HepG2 (cell line): ENCODE data around the gene SRCIN1. TPM values are rescaled to one million over a fixed set of nuclear protein-coding genes. Genes with fewer than 3 reads are reported as not detected.

ENCODE experiments used
- ARHGAP35 ChIP-seq: sonication (generic); formaldehyde crosslinking; IDR thresholded peaks from 2 replicates; pipeline ENCODE4 v1.9.0; 2022; ENCODE audit warnings: mild to moderate bottlenecking, inconsistent platforms, moderate library complexity, missing genetic modification reagents, borderline replicate concordance
- CCDC6 ChIP-seq: sonication (generic); formaldehyde crosslinking; IDR thresholded peaks from 2 replicates; pipeline ENCODE4 v1.8.1; 2022; ENCODE audit warnings: mild to moderate bottlenecking, missing genetic modification reagents, moderate library complexity
- ESRRA ChIP-seq: sonication (generic); formaldehyde crosslinking; IDR thresholded peaks from 2 replicates; pipeline ENCODE4 v1.5.1; 2020; ENCODE audit warnings: mild to moderate bottlenecking, low read depth, missing genetic modification reagents
- ETV5 ChIP-seq: IDR thresholded peaks from 2 replicates; pipeline ENCODE4 v1.6.1; 2018; ENCODE audit warnings: missing biosample characterization, missing genetic modification reagents, inconsistent platforms, borderline replicate concordance
- EZH2 ChIP-seq: conservative IDR thresholded peaks from 2 replicates; pipeline ENCODE4 v1.6.1; 2012; ENCODE audit warnings: mild to moderate bottlenecking, low read depth, low read length, moderate library complexity
- GATAD1 ChIP-seq: IDR thresholded peaks from 2 replicates; pipeline ENCODE4 v1.6.1; 2016; ENCODE audit warnings: missing genetic modification reagents, missing compliant biosample characterization
- HNRNPH1 ChIP-seq: fragments of 200-400 bp; formaldehyde crosslinking; optimal IDR thresholded peaks from 2 replicates; pipeline ENCODE3; 2017; ENCODE audit warnings: mild to moderate bottlenecking, low read depth, low read length
- KDM4B ChIP-seq: sonication (generic); formaldehyde crosslinking; IDR thresholded peaks from 2 replicates; pipeline ENCODE4 v1.4.0; 2020; ENCODE audit warnings: missing genetic modification reagents
- MXI1 ChIP-seq: IDR thresholded peaks from 3 replicates; pipeline ENCODE4 v1.6.1; 2012; ENCODE audit warnings: low read depth, low read length, inconsistent platforms, borderline replicate concordance
- PAF1 ChIP-seq: IDR thresholded peaks from 2 replicates; pipeline ENCODE4 v1.6.1; 2016; ENCODE audit warnings: missing genetic modification reagents, missing compliant biosample characterization
- PRPF4 ChIP-seq: fragments of 200-400 bp; formaldehyde crosslinking; IDR thresholded peaks from 2 replicates; pipeline ENCODE4 v1.6.1; 2016; ENCODE audit warnings: low read length, low read depth; ENCODE audit not compliant: poor library complexity, severe bottlenecking
- SIN3A ChIP-seq: IDR thresholded peaks from 2 replicates; pipeline ENCODE4 v1.6.1; 2011; ENCODE audit warnings: low read depth, mild to moderate bottlenecking, control low read depth, low read length, borderline replicate concordance
- SMYD3 ChIP-seq: sonication (generic); formaldehyde crosslinking; IDR thresholded peaks from 2 replicates; pipeline ENCODE4 v1.8.1; 2023; ENCODE audit warnings: mild to moderate bottlenecking, missing genetic modification reagents
- SP5 ChIP-seq: IDR thresholded peaks from 2 replicates; pipeline ENCODE4 v1.6.1; 2016; ENCODE audit warnings: low read depth, borderline replicate concordance
- SSRP1 ChIP-seq: IDR thresholded peaks from 2 replicates; pipeline ENCODE4 v1.6.1; 2016; ENCODE audit warnings: control low read depth
- TBP ChIP-seq: sonication (generic); formaldehyde crosslinking; IDR thresholded peaks from 2 replicates; pipeline ENCODE4 v1.5.0; 2020; ENCODE audit warnings: missing genetic modification reagents
- XRCC5 ChIP-seq: fragments of 200-400 bp; formaldehyde crosslinking; optimal IDR thresholded peaks from 2 replicates; pipeline ENCODE3; 2017; ENCODE audit warnings: mild to moderate bottlenecking, low read length
- ZKSCAN5 ChIP-seq: sonication (generic); formaldehyde crosslinking; IDR thresholded peaks from 2 replicates; pipeline ENCODE4 v1.5.1; 2020; ENCODE audit warnings: mild to moderate bottlenecking, missing genetic modification reagents
- ZNF12 ChIP-seq: sonication (generic); formaldehyde crosslinking; IDR thresholded peaks from 2 replicates; pipeline ENCODE4 v1.5.0; 2020; ENCODE audit warnings: missing genetic modification reagents
- ZNF260 ChIP-seq: sonication (generic); formaldehyde crosslinking; IDR thresholded peaks from 2 replicates; pipeline ENCODE4 v1.4.0; 2020; ENCODE audit warnings: missing genetic modification reagents, low read depth, mild to moderate bottlenecking, borderline replicate concordance
- ZNF34 ChIP-seq: sonication (generic); formaldehyde crosslinking; IDR thresholded peaks from 2 replicates; pipeline ENCODE4 v1.4.0; 2020; ENCODE audit warnings: mild to moderate bottlenecking, missing genetic modification reagents, borderline replicate concordance
- ZNF343 ChIP-seq: sonication (generic); formaldehyde crosslinking; IDR thresholded peaks from 2 replicates; pipeline ENCODE4 v1.4.0; 2020; ENCODE audit warnings: mild to moderate bottlenecking, missing genetic modification reagents
- ZNF446 ChIP-seq: sonication (generic); formaldehyde crosslinking; IDR thresholded peaks from 2 replicates; pipeline ENCODE4 v1.5.0; 2020; ENCODE audit warnings: mild to moderate bottlenecking, missing genetic modification reagents
- ZNF460 ChIP-seq: sonication (generic); formaldehyde crosslinking; IDR thresholded peaks from 2 replicates; pipeline ENCODE4 v1.5.1; 2020; ENCODE audit warnings: missing genetic modification reagents, mild to moderate bottlenecking, borderline replicate concordance
- ZNF501 ChIP-seq: sonication (generic); formaldehyde crosslinking; IDR thresholded peaks from 2 replicates; pipeline ENCODE4 v1.5.1; 2020; ENCODE audit warnings: mild to moderate bottlenecking, moderate library complexity, missing genetic modification reagents
- ZNF530 ChIP-seq: sonication (generic); formaldehyde crosslinking; IDR thresholded peaks from 2 replicates; pipeline ENCODE4 v1.5.0; 2020; ENCODE audit warnings: low read depth, mild to moderate bottlenecking, missing genetic modification reagents
- ZNF570 ChIP-seq: sonication (generic); formaldehyde crosslinking; IDR thresholded peaks from 2 replicates; pipeline ENCODE4 v1.4.0; 2020; ENCODE audit warnings: mild to moderate bottlenecking, missing genetic modification reagents, borderline replicate concordance
- ZNF605 ChIP-seq: sonication (generic); formaldehyde crosslinking; IDR thresholded peaks from 2 replicates; pipeline ENCODE4 v1.8.0; 2022; ENCODE audit warnings: mild to moderate bottlenecking, missing genetic modification reagents
- ZNF709 ChIP-seq: sonication (generic); formaldehyde crosslinking; IDR thresholded peaks from 2 replicates; pipeline ENCODE4 v1.5.0; 2020; ENCODE audit warnings: mild to moderate bottlenecking, missing genetic modification reagents
- polyA plus RNA-seq, 8 experiments: library from polyadenylated mRNA; depleted of rRNA in 3 of 8; stranded (reverse) in 7 of 8; unstranded in 1 of 8; fragments of >200 nt; fragmentation: Illumina TruSeq in 4 of 8; extraction: Trizol in 4 of 8; gene quantifications; 2 replicates each; pipeline versions ENCODE4 v1.2.1 to v1.2.3, GENCODE V29; 2011 to 2016; ENCODE audit warnings: low read depth in 4 of 8, missing spikeins in 1 of 8, mixed read lengths in 1 of 8; ENCODE audit not compliant: insufficient read depth in 1 of 8
- total RNA-seq, 5 experiments: library from RNA; depleted of rRNA; stranded (reverse); fragments of >200 nt; fragmentation: Illumina TruSeq; extraction: Trizol; gene quantifications; 2 replicates each; pipeline ENCODE4 v1.2.3, GENCODE V29; 2016; ENCODE audit warnings: low read depth in 1 of 5
- TF ChIP-seq, protein P1 (sequence below): IDR thresholded peaks from 2 replicates; pipeline ENCODE4 v1.6.1; 2016
- TF ChIP-seq, protein P2 (sequence below): sonication (generic); formaldehyde crosslinking; IDR thresholded peaks from 2 replicates; pipeline ENCODE4 v1.8.0; 2022; ENCODE audit warnings: missing genetic modification reagents, mild to moderate bottlenecking, inconsistent platforms, borderline replicate concordance

SRCIN1 gene
- total and polyA plus RNA-seq, 2 of the 13 experiments (the other 11 are each of a cell fraction or from before 2014, with no cell fraction given), result 1.2 to 9.6 TPM

DNA sequence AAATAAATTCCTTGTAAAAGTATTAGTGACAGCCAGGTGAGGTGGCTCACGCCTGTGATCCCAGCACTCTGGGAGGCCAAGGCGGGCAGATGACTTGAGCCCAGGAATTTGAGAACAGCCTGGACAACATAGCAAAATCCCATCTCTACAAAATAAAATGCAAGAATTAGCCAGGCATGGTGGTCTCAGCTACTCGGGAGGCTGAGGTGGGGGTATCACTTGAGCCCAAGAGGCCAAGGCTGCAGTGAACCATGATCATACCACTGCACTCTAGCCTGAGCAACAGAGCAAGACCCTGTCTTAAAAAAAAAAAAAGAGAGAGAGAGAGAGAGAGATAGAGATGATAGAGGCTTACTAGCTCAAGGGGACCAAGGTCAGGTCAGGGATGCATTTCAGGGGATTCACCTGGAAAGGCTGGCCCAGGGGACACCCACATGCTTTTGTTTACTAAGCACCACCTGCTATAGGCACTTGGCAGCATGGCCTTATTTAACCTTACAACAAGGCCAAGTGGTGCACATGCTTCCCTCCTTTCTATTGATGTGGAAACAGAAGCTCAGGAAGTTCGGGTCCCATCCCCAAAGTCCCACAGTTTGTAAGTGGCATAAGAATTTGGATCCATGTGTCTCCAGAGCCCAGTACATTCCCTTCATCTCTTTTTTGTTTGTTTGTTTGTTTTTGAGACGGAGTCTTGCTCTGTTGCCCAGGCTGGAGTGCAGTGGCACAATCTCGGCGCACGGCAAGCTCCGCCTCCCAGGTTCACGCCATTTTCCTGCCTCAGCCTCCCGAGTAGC is 12.4 kb upstream of the SRCIN1 start (continued):
- TF ChIP-seq, protein P1, sequence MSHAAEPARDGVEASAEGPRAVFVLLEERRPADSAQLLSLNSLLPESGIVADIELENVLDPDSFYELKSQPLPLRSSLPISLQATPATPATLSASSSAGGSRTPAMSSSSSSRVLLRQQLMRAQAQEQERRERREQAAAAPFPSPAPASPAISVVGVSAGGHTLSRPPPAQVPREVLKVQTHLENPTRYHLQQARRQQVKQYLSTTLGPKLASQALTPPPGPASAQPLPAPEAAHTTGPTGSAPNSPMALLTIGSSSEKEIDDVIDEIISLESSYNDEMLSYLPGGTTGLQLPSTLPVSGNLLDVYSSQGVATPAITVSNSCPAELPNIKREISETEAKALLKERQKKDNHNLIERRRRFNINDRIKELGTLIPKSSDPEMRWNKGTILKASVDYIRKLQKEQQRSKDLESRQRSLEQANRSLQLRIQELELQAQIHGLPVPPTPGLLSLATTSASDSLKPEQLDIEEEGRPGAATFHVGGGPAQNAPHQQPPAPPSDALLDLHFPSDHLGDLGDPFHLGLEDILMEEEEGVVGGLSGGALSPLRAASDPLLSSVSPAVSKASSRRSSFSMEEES, result peak; percentile 86
- TF ChIP-seq ZNF709 (CRISPR knock-in tag), result no peak
- TF ChIP-seq ESRRA (CRISPR knock-in tag), result peak; percentile 88
- no peak for TF ChIP-seq PRPF4
- TF ChIP-seq ZNF446 (CRISPR knock-in tag), result no peak
- TF ChIP-seq ZNF530 (CRISPR knock-in tag), result no peak
- TF ChIP-seq ZNF34 (CRISPR knock-in tag), result no peak
- TF ChIP-seq ZNF343 (CRISPR knock-in tag), result no peak
- TF ChIP-seq ZNF12 (CRISPR knock-in tag), result no peak; the same call in 1 of the 2 replicates
- TF ChIP-seq ZNF460, result no peak
- TF ChIP-seq ZNF260 (CRISPR knock-in tag), result no peak
- peak; percentile 86 for TF ChIP-seq SMYD3 (CRISPR knock-in tag)
- TF ChIP-seq ZNF501 (CRISPR knock-in tag), result no peak
- TF ChIP-seq EZH2, result no peak
- TF ChIP-seq ARHGAP35 (CRISPR knock-in tag), result no peak
- no peak for TF ChIP-seq PAF1 (CRISPR knock-in tag)
- TF ChIP-seq SSRP1 (CRISPR knock-in tag), result no peak
- no peak for TF ChIP-seq MXI1
- TF ChIP-seq ZKSCAN5 (CRISPR knock-in tag), result no peak
- TF ChIP-seq, protein P2, sequence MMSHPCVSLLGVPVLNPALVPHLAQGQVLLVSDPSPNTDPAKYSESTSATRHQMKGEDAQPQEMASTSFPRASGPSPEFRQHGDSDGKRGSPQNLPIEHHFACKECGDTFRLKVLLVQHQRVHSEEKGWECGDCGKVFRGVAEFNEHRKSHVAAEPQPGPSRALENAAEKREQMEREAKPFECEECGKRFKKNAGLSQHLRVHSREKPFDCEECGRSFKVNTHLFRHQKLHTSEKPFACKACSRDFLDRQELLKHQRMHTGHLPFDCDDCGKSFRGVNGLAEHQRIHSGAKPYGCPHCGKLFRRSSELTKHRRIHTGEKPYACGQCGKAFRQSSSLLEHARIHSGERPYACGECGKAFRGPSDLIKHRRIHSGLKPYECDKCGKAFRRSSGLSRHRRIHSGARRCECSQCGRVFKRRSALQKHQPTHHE (CRISPR knock-in tag), result 0 out of 2 replicates have a peak, but pooled peaks have one; percentile 64
- no peak; the same call in 1 of the 2 replicates for TF ChIP-seq KDM4B (CRISPR knock-in tag)
- TF ChIP-seq HNRNPH1, result no peak
- peak; percentile 31; the same call in 1 of the 2 replicates for TF ChIP-seq GATAD1
- no peak for TF ChIP-seq SIN3A
- no peak for TF ChIP-seq TBP (CRISPR knock-in tag)
- TF ChIP-seq SP5 (CRISPR knock-in tag), result peak; percentile 60
- peak; percentile 74 for TF ChIP-seq ETV5
- no peak for TF ChIP-seq XRCC5
- no peak for TF ChIP-seq ZNF570
- no peak for TF ChIP-seq CCDC6 (CRISPR knock-in tag)
- peak; percentile 43; the same call in 1 of the 2 replicates for TF ChIP-seq ZNF605 (CRISPR knock-in tag)
